ENCODE data around the gene FCN3.

The FCN3 gene

GRCh38 chr1:27335506-27336422 is 38.9 kb downstream of the FCN3 start:
- DNase-seq = no peak

DNA sequence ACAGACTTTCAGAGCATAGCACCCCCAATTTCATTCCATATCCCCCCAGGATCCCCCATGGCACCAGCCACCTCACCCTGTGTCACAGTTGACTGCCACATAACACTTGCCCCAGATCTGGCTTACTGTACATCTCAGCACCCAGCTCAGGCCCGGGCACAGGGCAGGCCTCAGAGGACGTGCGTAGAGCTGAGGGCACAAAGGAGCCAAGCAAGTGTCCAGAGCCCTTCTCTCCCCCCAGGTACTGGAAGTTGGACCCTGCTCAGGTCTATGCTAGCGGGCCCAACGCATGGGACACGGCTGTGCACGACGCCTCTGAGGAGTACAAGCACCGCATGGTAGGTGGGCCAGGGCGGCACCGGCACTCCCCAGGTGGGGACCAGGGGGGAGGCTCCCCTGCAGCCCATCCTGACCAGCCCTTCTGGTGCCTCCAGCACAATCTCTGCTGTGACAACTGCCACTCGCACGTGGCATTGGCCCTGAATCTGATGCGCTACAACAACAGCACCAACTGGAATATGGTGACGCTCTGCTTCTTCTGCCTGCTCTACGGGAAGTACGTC is 40.8 kb downstream of the FCN3 start:
- no peak for DNase-seq

GRCh38 chr1:27332536-27333281 is 41.9 kb downstream of the FCN3 start:
- DNase-seq = no peak

GRCh38 chr1:27331922-27332321 is 42.7 kb downstream of the FCN3 start:
- no peak for DNase-seq

DNA sequence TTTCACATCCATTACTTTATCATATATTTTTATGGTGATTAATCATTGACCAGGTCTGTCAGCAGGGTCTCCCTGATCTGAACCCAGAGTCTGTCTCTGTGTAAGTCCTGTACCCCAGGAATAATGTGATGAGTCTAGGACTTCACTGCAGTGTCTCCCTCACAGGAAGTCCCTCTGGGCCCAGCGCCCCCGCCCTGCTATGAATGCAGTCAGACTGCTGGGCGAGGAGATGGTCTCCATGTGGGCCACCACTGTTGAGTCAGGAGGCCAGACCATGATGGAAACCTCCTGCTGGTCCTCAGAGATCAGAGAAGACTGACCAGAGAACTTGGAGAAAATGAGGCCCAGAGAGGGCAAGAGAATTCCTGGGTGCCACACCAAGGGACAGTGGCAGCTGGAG is 43.2 kb downstream of the FCN3 start:
- DNase-seq = no peak

- DNase-seq = no peak
These were observed 43.8 kb downstream of the FCN3 start for GRCh38 chr1:27330786-27331185.

- DNase-seq = no peak
These were observed 46.7 kb downstream of the FCN3 start for GRCh38 chr1:27327964-27328363.

- DNase-seq = no peak
These were observed 49.3 kb downstream of the FCN3 start for GRCh38 chr1:27325286-27325685.

GRCh38 chr1:27322569-27323240 is 51.9 kb downstream of the FCN3 start:
- no peak for DNase-seq

GRCh38 chr1:27321813-27322568 is 52.6 kb downstream of the FCN3 start, which contains the start of gene TMEM222:
Gene TMEM222 (plus strand): TSS chr1:27322163. CDS start chr1:27322198, 35 bp downstream.
- DNase-seq = peak; percentile 96
